Osteocyte (in vitro differentiated cells): ENCODE results near the gene LIN37. TPM values are rescaled to one million over a fixed set of nuclear protein-coding genes. Genes with fewer than 3 reads are reported as not detected.

Experiments used
- DNase-seq: peaks from one replicate; pipeline ENCODE4 v3.0.0; 2021; ENCODE audit warnings: mixed read lengths; ENCODE audit not compliant: unreplicated experiment; ENCODE audit errors: extremely low spot score
- H3K27ac Mint-ChIP-seq: one replicate; pipeline ENCODE4 v1.8.0; 2021; ENCODE audit warnings: mild to moderate bottlenecking, mixed read lengths; ENCODE audit not compliant: unreplicated experiment
- H3K27me3 Mint-ChIP-seq: one replicate; pipeline ENCODE4 v1.8.0; 2021; ENCODE audit warnings: mixed read lengths; ENCODE audit not compliant: unreplicated experiment
- H3K36me3 Mint-ChIP-seq: one replicate; pipeline ENCODE4 v1.8.0; 2021; ENCODE audit warnings: mixed read lengths; ENCODE audit not compliant: unreplicated experiment
- H3K4me1 Mint-ChIP-seq: one replicate; pipeline ENCODE4 v1.8.0; 2021; ENCODE audit warnings: mixed read lengths; ENCODE audit not compliant: unreplicated experiment
- H3K4me3 Mint-ChIP-seq: one replicate; pipeline ENCODE4 v1.8.0; 2021; ENCODE audit warnings: mild to moderate bottlenecking, moderate library complexity, mixed read lengths; ENCODE audit not compliant: unreplicated experiment
- H3K9me3 Mint-ChIP-seq: one replicate; pipeline ENCODE4 v1.8.0; 2021; ENCODE audit warnings: mixed read lengths; ENCODE audit not compliant: unreplicated experiment
- CTCF ChIP-seq: fragments of 200-600 bp; sonication (generic); IDR thresholded peaks from 2 replicates; pipeline ENCODE4 v1.5.0; 2021; ENCODE audit warnings: antibody characterized with exemption, mild to moderate bottlenecking, moderate library complexity
- total RNA-seq: library from RNA; stranded (reverse); gene quantifications from 2 replicates; pipeline ENCODE4 v1.2.1, GENCODE V29; 2021

Gene LIN37
- total RNA-seq, 1 donor from 2014 or later, result 15.7 TPM

GRCh38 chr19:35731779-35732405 is 16.5 kb upstream of the LIN37 start:
- Mint-ChIP-seq H3K27me3 (no peaks in the 10 kb centered on the region), H3K27ac (no peak overlapping the region), H3K36me3 (peaks cover 58% of the 10 kb centered on the region), H3K9me3 (no peaks in the 10 kb centered on the region), H3K4me1 (no peaks in the 10 kb centered on the region), H3K4me3 (no peak overlapping the region)
- no peak for DNase-seq
- TF ChIP-seq CTCF, result no peak

- Mint-ChIP-seq H3K27me3 (no peaks in the 10 kb centered on the region), H3K4me3 (no peak overlapping the region), H3K27ac (no peak overlapping the region), H3K36me3 (peaks cover 62% of the 10 kb centered on the region), H3K4me1 (no peaks in the 10 kb centered on the region), H3K9me3 (no peaks in the 10 kb centered on the region)
- no peak for DNase-seq
- TF ChIP-seq CTCF, result no peak
Observed at GRCh38 chr19:35732540-35733179, 15.7 kb upstream of the LIN37 start.

- Mint-ChIP-seq H3K4me3 (no peak overlapping the region), H3K27me3 (no peaks in the 10 kb centered on the region), H3K27ac (no peak overlapping the region), H3K36me3 (peaks cover 58% of the 10 kb centered on the region), H3K4me1 (no peaks in the 10 kb centered on the region), H3K9me3 (no peaks in the 10 kb centered on the region)
- no peak for TF ChIP-seq CTCF
- DNase-seq, result no peak
Observed at GRCh38 chr19:35733180-35734125, 14.9 kb upstream of the LIN37 start.

- no peak for TF ChIP-seq CTCF
- Mint-ChIP-seq H3K27ac (no peak overlapping the region), H3K9me3 (no peaks in the 10 kb centered on the region), H3K36me3 (peaks cover 56% of the 10 kb centered on the region), H3K27me3 (no peaks in the 10 kb centered on the region), H3K4me1 (no peaks in the 10 kb centered on the region), H3K4me3 (no peak overlapping the region)
- no peak for DNase-seq
Observed at GRCh38 chr19:35734273-35734672, 14.1 kb upstream of the LIN37 start.

- no peak for TF ChIP-seq CTCF
- H3K4me1 Mint-ChIP-seq, result no peaks in the 10 kb centered on the region
Observed at GRCh38 chr19:35734889-35735288, 13.5 kb upstream of the LIN37 start.

More at GRCh38 chr19:35734889-35735288, 13.5 kb upstream of the LIN37 start:
- Mint-ChIP-seq H3K9me3 (no peaks in the 10 kb centered on the region), H3K27me3 (no peaks in the 10 kb centered on the region), H3K4me3 (no peak overlapping the region), H3K36me3 (peaks cover 50% of the 10 kb centered on the region), H3K27ac (no peak overlapping the region)
- DNase-seq, result no peak
